Memory B cell (primary cell): ENCODE measurements around the gene CTIF.

ENCODE experiments used
- ATAC-seq: fragments of 150-1000 bp; cut with Tn5 transposase; 2 replicates; pipeline ENCODE4 v1.10.0; 2021; ENCODE audit warnings: low read depth, mild to moderate bottlenecking, moderate library complexity
- DNase-seq, 2 donors: peaks; one replicate each; pipeline ENCODE4 v3.0.0; 2022; ENCODE audit warnings: low spot score in 2 of 2
- H3K27ac Mint-ChIP-seq: one replicate; pipeline ENCODE4 v1.8.0; 2022; ENCODE audit warnings: mild to moderate bottlenecking, moderate library complexity, mixed read lengths
- H3K27me3 Mint-ChIP-seq: one replicate; pipeline ENCODE4 v1.8.0; 2022; ENCODE audit warnings: mixed read lengths
- H3K36me3 Mint-ChIP-seq: one replicate; pipeline ENCODE4 v1.8.0; 2022; ENCODE audit warnings: mild to moderate bottlenecking, mixed read lengths
- H3K4me1 Mint-ChIP-seq: one replicate; pipeline ENCODE4 v1.8.0; 2022; ENCODE audit warnings: mixed read lengths
- H3K4me3 Mint-ChIP-seq: one replicate; pipeline ENCODE4 v1.8.0; 2022; ENCODE audit warnings: mild to moderate bottlenecking, moderate library complexity, mixed read lengths
- H3K9me3 Mint-ChIP-seq: one replicate; pipeline ENCODE4 v1.8.0; 2022; ENCODE audit warnings: mixed read lengths

Gene CTIF

DNA sequence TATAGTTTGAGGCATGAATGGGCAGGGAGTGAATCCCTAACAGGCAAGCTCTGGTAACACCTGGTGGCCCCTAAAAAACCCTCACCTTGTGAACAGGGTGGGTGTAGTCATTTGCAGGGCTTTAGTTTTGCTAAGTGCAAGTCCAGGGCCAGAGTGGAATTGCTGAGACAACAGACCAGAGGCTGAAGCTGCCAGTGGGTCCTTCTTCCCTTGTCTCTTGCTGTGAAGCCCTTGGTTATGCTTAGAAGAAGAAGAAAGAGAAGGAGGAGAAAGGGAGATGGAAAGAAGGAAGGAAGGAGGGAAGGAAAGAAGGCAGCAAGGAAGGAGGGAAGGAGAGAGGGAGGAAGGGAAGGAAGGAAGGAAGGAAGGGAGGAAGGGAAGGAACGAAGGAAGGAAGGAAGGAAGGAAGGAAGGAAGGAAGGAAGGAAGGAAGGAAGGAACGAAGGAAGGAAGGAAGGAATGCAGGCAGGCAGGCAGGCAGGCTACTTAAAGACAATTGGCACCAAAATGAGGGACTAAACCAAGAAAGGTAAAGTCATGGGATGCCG lies 366.1 kb downstream of the CTIF start:
- Mint-ChIP-seq H3K27me3 (peaks cover 7% of the 10 kb centered on the region), H3K9me3 (peaks cover 11% of the 10 kb centered on the region), H3K4me3 (no peak overlapping the region), H3K36me3 (peaks cover 9% of the 10 kb centered on the region), H3K27ac (no peak overlapping the region), H3K4me1 (peaks cover 4% of the 10 kb centered on the region)
- no peak for DNase-seq
- ATAC-seq: no peak

DNA sequence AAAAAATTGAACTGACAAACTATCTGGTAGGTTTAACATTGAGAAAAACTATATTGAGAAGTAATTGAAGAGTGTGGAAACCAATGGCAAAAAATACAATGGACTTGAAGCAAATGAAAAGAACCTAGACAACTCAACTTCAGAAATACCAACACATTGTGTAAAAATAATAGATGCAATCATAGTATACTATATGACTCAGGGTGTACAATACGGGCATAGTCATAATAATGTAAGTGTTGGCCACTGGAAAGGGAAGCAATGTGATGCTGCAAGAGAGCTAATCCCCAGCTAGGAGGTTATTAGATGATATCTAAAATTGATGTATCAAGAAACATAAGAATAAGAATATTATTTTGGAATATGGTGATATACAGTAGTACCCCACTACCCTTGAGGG lies 366.7 kb downstream of the CTIF start:
- DNase-seq: no peak
- Mint-ChIP-seq H3K4me3 (no peak overlapping the region), H3K4me1 (no peaks in the 10 kb centered on the region), H3K27me3 (peaks cover 7% of the 10 kb centered on the region), H3K9me3 (peaks cover 11% of the 10 kb centered on the region), H3K36me3 (peaks cover 9% of the 10 kb centered on the region), H3K27ac (no peak overlapping the region)
- ATAC-seq: no peak

DNA sequence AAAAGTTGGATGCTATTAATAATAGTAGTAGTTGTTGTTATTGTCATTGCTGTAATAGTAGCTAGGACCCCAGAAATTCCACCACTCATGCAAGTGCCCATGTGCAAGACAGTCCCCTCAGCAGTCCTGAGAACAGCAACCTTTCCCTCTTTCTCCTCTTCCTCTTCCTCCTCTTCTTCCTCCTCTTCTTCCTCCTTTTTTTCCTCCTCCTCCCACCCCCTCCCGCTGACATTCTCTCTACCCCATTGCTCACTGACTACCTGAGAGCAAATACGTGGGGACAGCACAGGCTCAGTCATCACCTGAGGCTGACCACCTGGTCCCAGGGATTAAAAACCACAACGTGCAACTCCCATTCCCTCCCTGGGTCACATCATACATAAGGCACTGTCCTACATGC lies 370.1 kb downstream of the CTIF start:
- no peaks in the 10 kb centered on the region for H3K4me1 Mint-ChIP-seq
- no peak overlapping the region for H3K4me3 Mint-ChIP-seq

DNA sequence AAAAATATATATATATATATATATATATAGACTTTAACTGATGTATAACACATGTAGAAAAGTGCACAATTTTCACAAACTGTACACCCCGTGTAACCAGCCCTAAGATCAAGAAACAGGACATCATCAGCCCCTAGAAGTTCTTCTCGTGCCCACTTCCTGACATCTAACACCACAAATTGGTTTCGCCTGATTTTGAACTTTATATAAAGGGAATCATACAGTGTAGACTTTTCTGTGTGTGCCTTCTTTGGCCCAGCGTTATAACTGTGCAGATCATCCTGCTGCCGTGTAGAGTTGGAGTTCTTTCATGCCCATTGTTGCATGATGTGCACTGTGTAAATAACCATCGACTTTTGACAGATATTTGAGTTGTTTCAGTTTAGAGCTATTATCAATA lies 370.9 kb downstream of the CTIF start:
- peaks cover 3% of the 10 kb centered on the region for H3K27me3 Mint-ChIP-seq
- no peak overlapping the region for H3K27ac Mint-ChIP-seq

More for the DNA sequence above, 370.1 kb downstream of the CTIF start:
- Mint-ChIP-seq H3K36me3 (peaks cover 9% of the 10 kb centered on the region), H3K9me3 (peaks cover 11% of the 10 kb centered on the region), H3K27me3 (peaks cover 4% of the 10 kb centered on the region), H3K27ac (no peak overlapping the region)
- no peak for DNase-seq
- no peak for ATAC-seq

DNA sequence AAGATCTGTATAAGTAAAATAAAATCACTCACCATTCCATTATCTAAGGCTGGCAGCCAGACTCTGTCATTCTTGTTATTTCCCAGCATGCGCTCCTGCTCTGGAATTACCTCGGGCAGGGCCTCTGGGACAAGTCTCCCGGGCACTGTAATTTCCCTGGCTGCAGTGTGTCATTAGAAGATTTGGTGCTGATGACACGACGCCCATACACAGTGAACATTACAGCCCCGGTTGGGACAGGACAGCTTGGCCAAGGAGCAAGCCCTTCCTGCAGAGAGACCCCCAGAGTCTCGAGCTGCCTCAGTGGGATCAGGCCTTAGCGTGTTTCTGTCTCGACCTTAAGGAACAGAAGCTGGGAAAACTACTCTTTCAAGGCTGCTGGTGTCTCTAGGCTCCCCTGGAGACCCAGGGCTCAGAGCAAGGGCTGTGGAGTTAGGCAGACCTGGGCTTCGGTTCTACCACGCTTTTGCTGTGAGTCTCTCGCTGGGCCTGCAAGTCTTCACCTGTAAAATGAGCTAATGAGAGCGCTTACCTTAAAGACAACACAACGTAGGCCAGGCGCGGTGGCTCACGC lies 372.2 kb downstream of the CTIF start:
- no peak overlapping the region for H3K27ac Mint-ChIP-seq

More for the DNA sequence above, 370.9 kb downstream of the CTIF start:
- Mint-ChIP-seq H3K4me1 (no peaks in the 10 kb centered on the region), H3K9me3 (peaks cover 5% of the 10 kb centered on the region), H3K4me3 (no peak overlapping the region), H3K36me3 (peaks cover 3% of the 10 kb centered on the region)
- no peak for DNase-seq
- ATAC-seq: no peak

More for the DNA sequence above, 372.2 kb downstream of the CTIF start:
- no peaks in the 10 kb centered on the region for H3K9me3 Mint-ChIP-seq
- no peak for ATAC-seq
- no peaks in the 10 kb centered on the region for H3K36me3 Mint-ChIP-seq
- DNase-seq: no peak
- H3K4me1 Mint-ChIP-seq: no peaks in the 10 kb centered on the region
- no peak overlapping the region for H3K4me3 Mint-ChIP-seq
- H3K27me3 Mint-ChIP-seq: no peaks in the 10 kb centered on the region
